Natural killer cell treated with Interleukin-12 subunit alpha and Interleukin-12 subunit beta and Interleukin-15 and Interleukin-18, amount 100 ng/mL, for 72 hours (primary cell): ENCODE data around the gene MVD. TPM values are rescaled to one million over a fixed set of nuclear protein-coding genes. Genes with fewer than 3 reads are reported as not detected.

ENCODE experiments used
- ATAC-seq, 2 donors: fragments of 150-1000 bp; cut with Tn5 transposase in 1 of 2; sonication (Bioruptor Pico), chemical (Tn5 transposase) in 1 of 2; 2 replicates each; pipeline ENCODE4 v1.10.0; 2021
- DNase-seq: peaks from one replicate; pipeline ENCODE4 v3.0.0; 2022; ENCODE audit warnings: low spot score
- H3K27ac Mint-ChIP-seq, 2 donors: 1 replicate in 1 of 2; 2 replicates in 1 of 2; pipeline ENCODE4 v1.8.0; 2022; ENCODE audit warnings: mixed read lengths in 2 of 2, mild to moderate bottlenecking in 1 of 2, moderate library complexity in 1 of 2
- H3K27me3 Mint-ChIP-seq, 2 donors: 1 replicate in 1 of 2; 2 replicates in 1 of 2; pipeline ENCODE4 v1.8.0; 2022; ENCODE audit warnings: mixed read lengths in 2 of 2
- H3K36me3 Mint-ChIP-seq: one replicate; pipeline ENCODE4 v1.8.0; 2022; ENCODE audit warnings: mixed read lengths
- H3K4me1 Mint-ChIP-seq, 2 donors: 1 replicate in 1 of 2; 2 replicates in 1 of 2; pipeline ENCODE4 v1.8.0; 2022; ENCODE audit warnings: low read depth in 2 of 2, mixed read lengths in 2 of 2, mild to moderate bottlenecking in 1 of 2
- H3K4me3 Mint-ChIP-seq: one replicate; pipeline ENCODE4 v1.8.0; 2022; ENCODE audit warnings: mixed read lengths
- H3K9me3 Mint-ChIP-seq: 2 replicates; pipeline ENCODE4 v1.8.0; 2022; ENCODE audit warnings: mixed read lengths
- total RNA-seq, 2 donors: library from RNA; stranded (reverse); gene quantifications; one replicate each; pipeline ENCODE4 v1.2.3, GENCODE V29; 2022

The MVD gene
- total RNA-seq, 2 donors from 2014 or later = 77.2 to 124 TPM

- ATAC-seq = no peak
- Mint-ChIP-seq H3K4me1 (peaks cover 0 to 12% of the 10 kb centered on the region in 2 donors), H3K4me3 (no peak overlapping the region), H3K27me3 (no peaks in the 10 kb centered on the region), H3K9me3 (no peaks in the 10 kb centered on the region), H3K27ac (no peak overlapping the region), H3K36me3 (peaks cover 13% of the 10 kb centered on the region)
- no peak for DNase-seq
Observed at GRCh38 chr16:88606148-88606757, 56.6 kb downstream of the MVD start.

- ATAC-seq = no peak
- Mint-ChIP-seq H3K27me3 (no peaks in the 10 kb centered on the region), H3K4me3 (no peak overlapping the region), H3K36me3 (peaks cover 7% of the 10 kb centered on the region), H3K27ac (no peak overlapping the region), H3K4me1 (peaks cover 0 to 8% of the 10 kb centered on the region in 2 donors), H3K9me3 (no peaks in the 10 kb centered on the region)
- DNase-seq = no peak
Observed at GRCh38 chr16:88605186-88606147, 57.4 kb downstream of the MVD start.

- no peaks in the 10 kb centered on the region for H3K36me3 Mint-ChIP-seq
- no peaks in the 10 kb centered on the region for H3K27me3 Mint-ChIP-seq
- ATAC-seq (no peak), DNase-seq (no peak)
- H3K4me3 Mint-ChIP-seq = no peak overlapping the region
- peaks cover 0 to 2% of the 10 kb centered on the region in 2 donors for H3K4me1 Mint-ChIP-seq
- H3K27ac Mint-ChIP-seq = no peak overlapping the region
- no peaks in the 10 kb centered on the region for H3K9me3 Mint-ChIP-seq
Observed at GRCh38 chr16:88602091-88602490, 60.8 kb downstream of the MVD start.

Other genes starting within 250 kb of the MVD start
- 10 to 100 TPM; 23.5 to 24.5 TPM for gene ZFPM1, start 209.8 kb downstream of the MVD start, total RNA-seq
- gene ZC3H18, start 92.7 kb downstream of the MVD start, total RNA-seq = 100 to 1,000 TPM in 1 of 2 donors, 10 to 100 TPM in 1; 85.0 to 148 TPM
- 1 to 10 TPM in 1 of 2 donors, under 1 TPM in 1; 0.64 to 1.0 TPM for gene IL17C, start 24.5 kb downstream of the MVD start, total RNA-seq
- gene CYBA, start 12.0 kb downstream of the MVD start, total RNA-seq = 100 to 1,000 TPM; 268 to 386 TPM
- gene SNAI3, start 23.4 kb upstream of the MVD start, total RNA-seq = 1 to 10 TPM in 1 of 2 donors, under 1 TPM in 1; 0.42 to 1.2 TPM
- gene RNF166, start 43.3 kb upstream of the MVD start, total RNA-seq = 10 to 100 TPM; 29.1 to 49.4 TPM
- 10 to 100 TPM; 39.0 to 80.4 TPM for gene CTU2, start 43.4 kb upstream of the MVD start, total RNA-seq
- 100 to 1,000 TPM in 1 of 2 donors, 10 to 100 TPM in 1; 84.8 to 298 TPM for gene PIEZO1, start 122.1 kb upstream of the MVD start, total RNA-seq
- gene CDT1, start 140.7 kb upstream of the MVD start, total RNA-seq = 100 to 1,000 TPM in 1 of 2 donors, 10 to 100 TPM in 1; 50.0 to 129 TPM
- gene APRT, start 148.8 kb upstream of the MVD start, total RNA-seq = 100 to 1,000 TPM; 142 to 192 TPM
- 10 to 100 TPM; 27.3 to 46.3 TPM for gene GALNS, start 193.9 kb upstream of the MVD start, total RNA-seq
- gene TRAPPC2L, start 194.0 kb upstream of the MVD start, total RNA-seq = 10 to 100 TPM; 37.8 to 48.3 TPM
- gene PABPN1L, start 203.6 kb upstream of the MVD start, total RNA-seq = not detected